Measurements from ENCODE around the gene PDK3.
A peak's percentile ranks its signal among the peaks of the same experiment; 100 is the strongest.

The PDK3 gene

GRCh38 chrX:24485323-24485722 is 20.2 kb downstream of the PDK3 start:
- no peak for DNase-seq (ENCODE audit: low read depth, low spot score)
- TF ChIP-seq CTCF (IDR thresholded peaks at IDR 0.05; ENCODE audit: low read depth, low read length) = no peak
- H3K4me3 ChIP-seq (ENCODE audit: low read depth, low read length) = no peak overlapping the region
- in situ Hi-C loops (cut with HindIII; ENCODE audit: low sequenced_read_pairs) = no loop called here

GRCh38 chrX:24485976-24486680 is 21.0 kb downstream of the PDK3 start:
- no peak overlapping the region for H3K4me3 ChIP-seq (ENCODE audit: low read depth, low read length)
- no peak for DNase-seq (ENCODE audit: low read depth, low spot score)
- no peak for TF ChIP-seq CTCF (IDR thresholded peaks at IDR 0.05; ENCODE audit: low read depth, low read length)
- in situ Hi-C loops (cut with HindIII; ENCODE audit: low sequenced_read_pairs) = no loop called here

GRCh38 chrX:24487571-24487970 is 22.5 kb downstream of the PDK3 start:
- in situ Hi-C loops (cut with HindIII; ENCODE audit: low sequenced_read_pairs) = no loop called here

GRCh38 chrX:24491741-24492140 is 26.7 kb downstream of the PDK3 start:
- in situ Hi-C loops (cut with HindIII; ENCODE audit: low sequenced_read_pairs) = no loop called here
- DNase-seq (ENCODE audit: low read depth, low spot score) = no peak
- no peak for TF ChIP-seq CTCF (IDR thresholded peaks at IDR 0.05; ENCODE audit: low read depth, low read length)
- no peak overlapping the region for H3K4me3 ChIP-seq (ENCODE audit: low read depth, low read length)

More at GRCh38 chrX:24487571-24487970, 22.5 kb downstream of the PDK3 start:
- no peak overlapping the region for H3K4me3 ChIP-seq (ENCODE audit: low read depth, low read length)
- no peak for DNase-seq (ENCODE audit: low read depth, low spot score)
- TF ChIP-seq CTCF (IDR thresholded peaks at IDR 0.05; ENCODE audit: low read depth, low read length) = no peak

GRCh38 chrX:24493740-24494581 is 28.9 kb downstream of the PDK3 start:
- no peak for DNase-seq (ENCODE audit: low read depth, low spot score)
- H3K4me3 ChIP-seq (ENCODE audit: low read depth, low read length) = no peak overlapping the region
- no peak for TF ChIP-seq CTCF (IDR thresholded peaks at IDR 0.05; ENCODE audit: low read depth, low read length)
- in situ Hi-C loops (cut with HindIII; ENCODE audit: low sequenced_read_pairs) = no loop called here

- TF ChIP-seq CTCF (IDR thresholded peaks at IDR 0.05; ENCODE audit: low read depth, low read length) = no peak
- H3K4me3 ChIP-seq (ENCODE audit: low read depth, low read length) = no peak overlapping the region
- in situ Hi-C loops (cut with HindIII; ENCODE audit: low sequenced_read_pairs) = no loop called here
- DNase-seq (ENCODE audit: low read depth, low spot score) = peak; percentile 83
Observed at GRCh38 chrX:24494647-24495075, 29.6 kb downstream of the PDK3 start.

All from astrocyte of the spinal cord (primary cell).